Left lung (tissue), 10 donors: ENCODE results near the gene REC8. TPM values are rescaled to one million over a fixed set of nuclear protein-coding genes. Genes with fewer than 3 reads are reported as not detected.
A peak's percentile ranks its signal among the peaks of the same experiment; 100 is the strongest.
"Not testable (repeated sequence)": the region's sequence is repeated elsewhere in the genome, so short reads cannot be mapped to it uniquely, and the experiment has no call there.

Experiments used
- ATAC-seq: fragments of 200-7000 bp; cut with Tn5 transposase; one replicate; pipeline ENCODE4 v1.9.1; 2020; ENCODE audit warnings: moderate library complexity
- DNase-seq, 4 donors: peaks; one replicate each; pipeline ENCODE4 v3.0.0-alpha.2; 2013 to 2020
- H3K27ac ChIP-seq, 2 donors: fragments of 200-600 bp; sonication (generic) in 1 of 2; one replicate each; pipeline versions ENCODE4 v1.5.0 to v1.8.0; 2020 to 2021
- H3K27me3 ChIP-seq, 2 donors: fragments of 200-600 bp; sonication (generic) in 1 of 2; one replicate each; pipeline versions ENCODE4 v1.5.0 to v1.8.0; 2020 to 2021
- H3K36me3 ChIP-seq, 2 donors: fragments of 200-600 bp; sonication (generic) in 1 of 2; one replicate each; pipeline versions ENCODE4 v1.5.0 to v1.8.0; 2020 to 2021
- H3K4me1 ChIP-seq, 2 donors: fragments of 200-600 bp; one replicate each; pipeline ENCODE4 v1.8.0; 2021
- H3K4me3 ChIP-seq, 2 donors: fragments of 200-600 bp; sonication (generic) in 1 of 2; one replicate each; pipeline versions ENCODE4 v1.5.0 to v1.8.0; 2020 to 2021; ENCODE audit warnings: mild to moderate bottlenecking in 1 of 2
- H3K9me3 ChIP-seq, 2 donors: fragments of 200-600 bp; sonication (generic) in 1 of 2; one replicate each; pipeline versions ENCODE4 v1.5.0 to v1.8.0; 2020 to 2021
- intact Hi-C, 2 donors: fragments of 100-400 bp; cut with DNase I; formaldehyde crosslinking; loops; one replicate each; pipeline versions ENCODE4 v1.11.2 to v1.14.2; 2022
- polyA plus RNA-seq, 6 donors: library from polyadenylated mRNA; unstranded; fragments of 120-200 nt; gene quantifications; one replicate each; pipeline ENCODE4 v1.2.1, GENCODE V29; 2013; ENCODE audit not compliant: insufficient read length in 6 of 6
- total RNA-seq, 2 donors: library from RNA; stranded (reverse); fragmentation: NEBNext Ultra II Directional; extraction: Animal tissue kit (Norgen Biotek cat#: 25700); gene quantifications; one replicate each; pipeline ENCODE4 v1.2.1, GENCODE V29; 2021
- TF ChIP-seq, protein P1 (sequence below), 2 donors: fragments of 200-600 bp; sonication (generic) in 1 of 2; IDR thresholded peaks; one replicate each; pipeline versions ENCODE4 v1.5.0 to v1.8.0; 2021; ENCODE audit warnings: antibody characterized with exemption in 2 of 2
- donor health status: DM: no; HTN: yes; CAD: no.
- donor health status: DM: no; HTN: no; CAD: no.

The REC8 gene
- total and polyA plus RNA-seq, 8 donors, result 27.0 to 66.0 (median 42.0) TPM

DNA sequence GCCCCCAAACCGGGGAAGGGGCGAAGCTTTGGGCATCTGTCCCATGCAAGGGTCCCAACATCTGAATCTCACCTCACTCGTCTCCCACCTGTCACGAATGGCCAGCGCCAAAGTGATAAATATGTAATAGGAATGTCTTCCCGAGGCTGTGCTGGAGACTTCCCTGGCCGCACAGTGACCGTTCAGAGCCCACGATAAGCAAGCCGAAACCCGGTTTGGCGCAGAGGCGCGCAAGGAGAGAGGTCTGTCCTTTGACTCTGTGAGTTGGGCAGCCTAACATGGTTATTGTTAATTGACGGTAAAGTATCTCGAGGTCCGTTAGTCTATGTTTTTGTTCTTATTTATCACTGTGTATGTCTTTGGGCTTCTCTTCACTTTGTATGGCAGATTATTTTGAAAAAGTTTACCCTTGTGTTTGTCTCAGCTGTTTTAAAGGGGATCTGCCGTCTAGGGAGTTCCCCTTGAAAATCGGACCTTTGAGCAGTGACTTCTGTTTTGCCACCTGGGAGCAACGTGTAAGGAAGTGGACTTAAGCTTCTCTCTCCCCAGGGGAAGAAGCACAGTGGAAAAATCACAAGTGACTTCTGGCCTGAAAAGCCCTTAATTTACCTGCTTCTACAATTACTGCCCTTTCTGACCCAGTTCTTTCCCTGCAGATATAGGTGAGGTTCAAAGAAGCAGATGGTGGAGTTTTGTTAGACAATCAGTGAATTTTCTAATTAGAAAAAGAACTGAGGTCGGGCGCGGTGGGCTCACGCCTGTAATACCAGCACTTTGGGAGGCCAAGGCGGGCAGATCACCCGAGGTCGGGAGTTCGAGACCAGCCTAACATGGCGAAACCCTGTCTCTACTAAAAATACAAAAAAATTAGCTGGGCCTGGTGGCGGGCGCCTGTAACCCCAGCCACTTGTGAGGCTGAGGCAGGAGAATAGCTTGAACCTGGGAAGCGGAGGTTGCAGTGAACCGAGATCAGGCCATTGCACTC lies 24.5 kb downstream of the REC8 start:
- ATAC-seq, result peak; percentile 47
- peak overlapping the region; percentile 95 to 98 for H3K4me3 ChIP-seq
- H3K36me3 ChIP-seq, result peaks cover 0 to 26% of the 10 kb centered on the region in 2 donors
- intact Hi-C loops, result no loop called here
- no peaks in the 10 kb centered on the region for H3K27me3 ChIP-seq
- H3K4me1 ChIP-seq, result peaks cover 16 to 45% of the 10 kb centered on the region in 2 donors
- no peaks in the 10 kb centered on the region for H3K9me3 ChIP-seq
- TF ChIP-seq, protein P1, sequence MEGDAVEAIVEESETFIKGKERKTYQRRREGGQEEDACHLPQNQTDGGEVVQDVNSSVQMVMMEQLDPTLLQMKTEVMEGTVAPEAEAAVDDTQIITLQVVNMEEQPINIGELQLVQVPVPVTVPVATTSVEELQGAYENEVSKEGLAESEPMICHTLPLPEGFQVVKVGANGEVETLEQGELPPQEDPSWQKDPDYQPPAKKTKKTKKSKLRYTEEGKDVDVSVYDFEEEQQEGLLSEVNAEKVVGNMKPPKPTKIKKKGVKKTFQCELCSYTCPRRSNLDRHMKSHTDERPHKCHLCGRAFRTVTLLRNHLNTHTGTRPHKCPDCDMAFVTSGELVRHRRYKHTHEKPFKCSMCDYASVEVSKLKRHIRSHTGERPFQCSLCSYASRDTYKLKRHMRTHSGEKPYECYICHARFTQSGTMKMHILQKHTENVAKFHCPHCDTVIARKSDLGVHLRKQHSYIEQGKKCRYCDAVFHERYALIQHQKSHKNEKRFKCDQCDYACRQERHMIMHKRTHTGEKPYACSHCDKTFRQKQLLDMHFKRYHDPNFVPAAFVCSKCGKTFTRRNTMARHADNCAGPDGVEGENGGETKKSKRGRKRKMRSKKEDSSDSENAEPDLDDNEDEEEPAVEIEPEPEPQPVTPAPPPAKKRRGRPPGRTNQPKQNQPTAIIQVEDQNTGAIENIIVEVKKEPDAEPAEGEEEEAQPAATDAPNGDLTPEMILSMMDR (IDR thresholded peaks at IDR 0.05), result no peak
- peak overlapping the region; percentile 98 for H3K27ac ChIP-seq
- DNase-seq, result no peak

DNA sequence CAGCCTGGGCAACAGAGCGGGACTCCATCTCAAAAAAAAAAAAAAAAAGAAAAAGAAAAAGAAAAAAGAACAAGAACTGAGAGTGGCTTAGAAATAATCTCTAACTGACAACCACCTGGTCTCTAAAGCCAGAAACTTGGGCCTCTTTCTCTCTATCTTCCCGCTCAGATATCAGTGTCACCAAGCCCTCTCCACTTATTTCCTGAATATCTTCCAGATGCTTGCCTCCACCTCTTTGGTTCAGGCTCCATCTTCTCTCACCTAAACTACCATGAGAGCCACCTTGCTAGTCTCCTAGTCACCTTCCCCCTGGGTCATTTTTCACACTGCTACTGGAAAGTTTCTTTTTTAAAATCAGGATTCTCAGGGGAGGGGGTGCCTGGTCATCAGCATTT lies 25.2 kb downstream of the REC8 start:
- TF ChIP-seq, protein P1 (IDR thresholded peaks at IDR 0.05), result no peak
- Histone ChIP-seq H3K4me1 (peaks cover 16 to 45% of the 10 kb centered on the region in 2 donors), H3K27me3 (no peaks in the 10 kb centered on the region), H3K4me3 (peak overlapping the region; percentile 95 to 98), H3K9me3 (peaks cover 0 to 2% of the 10 kb centered on the region in 2 donors), H3K36me3 (peaks cover 0 to 25% of the 10 kb centered on the region in 2 donors), H3K27ac (peak overlapping the region in 1 of 2 donors; percentile 98)
- no peak for ATAC-seq
- no peak for DNase-seq
- intact Hi-C loops, result no loop called here

DNA sequence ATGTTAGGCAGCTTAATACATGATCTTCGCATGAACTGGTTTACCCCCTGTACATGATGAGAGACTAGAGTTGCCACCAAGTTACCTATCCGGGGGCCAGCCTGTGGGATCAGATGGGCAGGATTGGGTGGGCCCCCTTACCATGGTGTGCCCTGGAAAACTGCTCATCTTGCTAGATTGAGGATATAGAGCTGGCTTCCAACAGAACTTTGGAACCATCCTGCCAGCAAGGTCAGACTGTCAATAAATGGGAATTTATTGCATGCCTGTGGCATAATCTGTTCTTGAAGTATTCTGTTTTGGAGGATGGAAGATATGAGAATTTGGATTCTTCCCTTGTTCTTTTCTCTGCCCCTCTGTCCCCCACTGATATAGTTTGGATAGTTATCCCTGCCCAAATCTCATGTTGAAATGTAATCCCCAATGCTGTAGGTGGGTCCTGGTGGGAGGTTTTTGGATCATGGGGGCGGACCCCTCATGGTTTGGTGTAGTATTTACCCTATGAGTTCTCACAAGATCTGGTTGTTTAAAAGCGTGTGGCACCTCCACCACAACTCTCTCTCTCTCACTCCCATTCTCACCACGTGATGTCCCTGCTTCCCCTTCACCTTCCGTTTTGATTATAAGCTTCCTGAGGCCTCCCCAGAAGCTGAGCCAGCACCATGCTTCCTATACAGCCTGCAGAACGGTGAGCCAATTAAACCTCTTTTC lies 27.1 kb downstream of the REC8 start:
- ATAC-seq, result no peak
- Histone ChIP-seq H3K27me3 (no peaks in the 10 kb centered on the region), H3K9me3 (peaks cover 0 to 2% of the 10 kb centered on the region in 2 donors), H3K27ac (no peak overlapping the region), H3K4me1 (peaks cover 15 to 42% of the 10 kb centered on the region in 2 donors), H3K36me3 (peaks cover 0 to 32% of the 10 kb centered on the region in 2 donors), H3K4me3 (no peak overlapping the region)
- DNase-seq, result no peak
- TF ChIP-seq, protein P1 (IDR thresholded peaks at IDR 0.05), result no peak
- intact Hi-C loops, result no loop called here

DNA sequence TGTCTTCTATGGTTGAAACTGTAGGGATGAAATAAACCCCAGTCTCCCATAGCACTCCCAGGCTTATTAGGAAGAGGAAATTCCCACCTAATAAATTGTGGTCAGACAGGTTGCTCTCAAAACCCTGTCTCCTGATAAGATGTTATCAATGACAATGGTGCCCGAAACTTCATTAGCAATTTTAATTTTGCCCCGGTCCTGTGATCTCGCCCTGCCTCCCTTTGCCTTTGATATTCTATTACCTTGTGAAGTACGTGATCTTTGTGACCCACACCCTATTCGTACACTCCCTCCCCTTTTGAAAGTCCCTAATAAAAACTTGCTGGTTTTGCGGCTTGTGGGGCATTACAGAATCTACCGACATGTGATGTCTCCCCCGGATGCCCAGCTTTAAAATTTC lies 30.7 kb downstream of the REC8 start:
- DNase-seq, H3K9me3 ChIP-seq, H3K27me3 ChIP-seq, intact Hi-C loops, H3K4me3 ChIP-seq, H3K27ac ChIP-seq, ATAC-seq: not testable (repeated sequence)
- H3K4me1 ChIP-seq, result peaks cover 0 to 16% of the 10 kb centered on the region in 2 donors
- peaks cover 0 to 65% of the 10 kb centered on the region in 2 donors for H3K36me3 ChIP-seq

DNA sequence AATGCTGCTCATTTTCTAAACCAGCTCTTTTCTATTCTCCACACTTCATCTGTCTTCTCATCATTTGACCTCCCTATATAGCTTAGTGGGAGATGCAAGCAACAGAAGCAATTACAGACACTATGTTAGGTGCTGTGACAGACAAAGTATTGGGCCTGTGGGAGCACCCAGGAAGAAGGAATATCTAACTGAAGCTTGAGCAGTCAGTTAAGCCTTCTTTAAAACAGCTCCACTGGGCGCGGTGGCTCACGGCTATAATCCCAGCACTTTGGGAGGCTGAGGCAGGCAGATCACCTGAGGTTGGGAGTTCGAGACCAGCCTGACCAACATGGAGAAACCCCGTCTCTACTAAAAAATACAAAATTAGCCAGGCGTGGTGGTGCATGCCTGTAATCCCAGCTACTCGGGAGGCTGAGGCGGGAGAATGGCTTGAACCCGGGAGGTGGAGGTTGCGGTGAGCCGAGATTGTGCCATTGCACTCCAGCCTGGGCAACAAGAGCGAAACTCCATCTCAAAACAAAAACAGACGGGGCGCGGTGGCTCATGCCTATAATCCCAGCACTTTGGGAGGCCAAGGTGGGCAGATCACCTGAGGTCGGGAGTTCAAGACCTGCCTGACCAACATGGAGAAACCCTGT lies 31.5 kb downstream of the REC8 start:
- DNase-seq, H3K27ac ChIP-seq, intact Hi-C loops, H3K27me3 ChIP-seq, H3K9me3 ChIP-seq, H3K4me3 ChIP-seq, ATAC-seq: not testable (repeated sequence)
- peaks cover 0 to 73% of the 10 kb centered on the region in 2 donors for H3K36me3 ChIP-seq
- H3K4me1 ChIP-seq, result peaks cover 0 to 10% of the 10 kb centered on the region in 2 donors
